Ectodermal cell (in vitro differentiated cells): ENCODE measurements around the gene LST1.

ENCODE experiments used
- H3K27ac ChIP-seq: 2 replicates; pipeline ENCODE4 v1.7.0; 2013; ENCODE audit warnings: mild to moderate bottlenecking, low read depth, low read length; ENCODE audit not compliant: insufficient read depth, poor library complexity, severe bottlenecking
- H3K27me3 ChIP-seq: 2 replicates; pipeline ENCODE4 v1.7.0; 2013; ENCODE audit warnings: mild to moderate bottlenecking, low read length; ENCODE audit not compliant: insufficient read depth, control insufficient read depth, poor library complexity, severe bottlenecking
- H3K36me3 ChIP-seq: one replicate; pipeline ENCODE4 v1.7.0; 2013; ENCODE audit warnings: low read length; ENCODE audit not compliant: control insufficient read depth, insufficient read depth
- H3K4me1 ChIP-seq: one replicate; pipeline ENCODE4 v1.7.0; 2013; ENCODE audit warnings: low read length; ENCODE audit not compliant: control insufficient read depth, insufficient read depth
- H3K4me3 ChIP-seq: 2 replicates; pipeline ENCODE4 v1.7.0; 2013; ENCODE audit warnings: low read depth, low read length, control low read depth; ENCODE audit not compliant: insufficient read depth
- H3K9me3 ChIP-seq: 2 replicates; pipeline ENCODE4 v1.7.0; 2013; ENCODE audit warnings: mild to moderate bottlenecking, low read length, moderate library complexity; ENCODE audit not compliant: control insufficient read depth
- WGBS, 2 experiments: methylation state at CpG; one replicate each; pipeline ENCODE4 v1.1.7; 2013; ENCODE audit warnings: missing lambda C conversion rate in 2 of 2; 5-methylcytosine and 5-hydroxymethylcytosine counted together

LST1 gene

GRCh38 chr6:31559958-31560696 lies 25.9 kb upstream of the LST1 start:
- H3K4me3 ChIP-seq = no peak overlapping the region

DNA sequence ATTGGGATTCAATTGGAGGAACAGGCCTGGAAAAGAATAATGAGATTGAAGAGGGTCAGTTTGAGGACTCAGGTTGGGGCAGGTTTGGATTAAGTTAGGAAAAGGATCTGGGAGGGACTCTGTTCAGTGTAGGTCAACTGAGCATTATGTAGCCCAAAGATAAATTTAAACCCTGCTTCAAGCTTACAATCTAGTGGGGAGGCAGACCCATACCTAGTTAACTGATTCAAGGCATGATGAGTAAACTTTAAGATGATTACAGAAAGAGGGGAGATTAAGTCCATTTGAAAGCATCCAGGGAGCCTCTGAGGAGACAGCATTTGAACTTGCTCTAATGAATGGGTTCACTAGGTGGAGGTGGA lies 25.4 kb upstream of the LST1 start:
- Histone ChIP-seq H3K9me3 (no peaks in the 10 kb centered on the region), H3K27ac (no peak overlapping the region), H3K27me3 (no peaks in the 10 kb centered on the region), H3K4me3 (no peak overlapping the region), H3K36me3 (peaks cover 7% of the 10 kb centered on the region), H3K4me1 (no peaks in the 10 kb centered on the region)

More at GRCh38 chr6:31559958-31560696, 25.9 kb upstream of the LST1 start:
- no peaks in the 10 kb centered on the region for H3K9me3 ChIP-seq
- peaks cover 7% of the 10 kb centered on the region for H3K36me3 ChIP-seq
- WGBS, 2 experiments = 86 to 89% methylated on average over 7 of the region's 7 CpGs
- no peaks in the 10 kb centered on the region for H3K27me3 ChIP-seq
- no peaks in the 10 kb centered on the region for H3K4me1 ChIP-seq
- no peak overlapping the region for H3K27ac ChIP-seq

GRCh38 chr6:31567531-31568370 lies 18.3 kb upstream of the LST1 start:
- H3K9me3 ChIP-seq = no peaks in the 10 kb centered on the region
- WGBS, 2 experiments = 55 to 58% methylated on average over 9 of the region's 9 CpGs
- no peak overlapping the region for H3K27ac ChIP-seq
- H3K27me3 ChIP-seq = no peaks in the 10 kb centered on the region
- H3K4me1 ChIP-seq = no peaks in the 10 kb centered on the region
- H3K4me3 ChIP-seq = no peak overlapping the region
- H3K36me3 ChIP-seq = no peaks in the 10 kb centered on the region

DNA sequence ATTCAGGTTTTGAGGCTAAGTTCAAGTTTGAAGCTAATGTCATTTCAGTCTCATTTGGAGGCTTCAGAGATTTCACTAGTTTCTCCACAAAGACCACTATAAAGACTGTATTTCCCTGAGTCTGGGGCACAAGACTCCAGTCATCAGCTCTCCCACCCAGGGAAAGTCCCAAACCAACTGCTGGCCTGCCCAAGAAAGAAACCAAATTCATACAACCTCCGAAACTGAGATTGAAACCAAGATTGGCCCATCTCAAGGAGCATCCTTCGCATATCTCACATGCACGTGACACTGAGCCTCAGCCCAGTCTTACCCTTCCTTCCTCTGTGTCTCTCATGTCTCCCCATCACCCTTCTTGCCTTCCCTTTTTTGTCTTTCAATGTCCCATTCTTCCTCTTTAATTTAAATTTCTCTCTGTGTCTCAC lies 17.5 kb upstream of the LST1 start:
- Histone ChIP-seq H3K36me3 (no peaks in the 10 kb centered on the region), H3K4me3 (no peak overlapping the region), H3K4me1 (no peaks in the 10 kb centered on the region), H3K27me3 (no peaks in the 10 kb centered on the region), H3K27ac (no peak overlapping the region), H3K9me3 (no peaks in the 10 kb centered on the region)
- WGBS, 2 experiments = 90 to 92% methylated on average over 3 of the region's 3 CpGs

DNA sequence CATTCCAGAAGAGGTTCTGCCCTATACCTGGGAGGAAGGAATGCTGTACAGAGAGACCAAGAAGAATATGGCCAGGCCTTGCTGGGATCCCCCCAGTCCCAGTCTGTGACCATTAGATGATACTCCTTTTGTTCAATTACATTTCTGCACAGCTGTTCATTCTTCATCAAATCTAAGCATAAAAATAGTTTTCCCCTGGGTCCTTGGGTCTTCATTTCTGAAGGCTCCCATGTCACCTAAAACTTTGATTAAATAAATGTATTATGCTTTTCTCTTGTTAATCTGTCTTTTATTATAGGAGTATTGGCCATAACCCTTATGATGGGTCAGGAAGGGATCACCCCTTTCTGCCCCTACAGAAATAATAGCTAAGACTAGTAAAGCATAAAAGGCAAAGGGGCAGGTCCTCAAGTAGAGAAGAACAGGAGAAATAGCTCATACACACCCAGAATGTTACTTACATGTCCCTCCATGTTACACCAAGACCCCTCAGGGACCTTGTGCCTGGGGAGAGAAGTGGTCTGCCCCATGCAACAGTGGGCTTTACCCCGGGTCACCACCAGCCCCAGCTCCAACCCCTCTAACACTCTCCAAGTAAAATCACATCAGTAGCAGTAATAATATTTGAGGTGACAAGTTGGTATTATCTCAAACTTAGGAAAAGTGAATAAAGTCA lies 16.1 kb upstream of the LST1 start:
- no CpG with 5 or more reads among the region's 1 CpG for WGBS, 2 experiments
- H3K4me1 ChIP-seq = no peaks in the 10 kb centered on the region
- H3K27me3 ChIP-seq = no peaks in the 10 kb centered on the region
- no peak overlapping the region for H3K27ac ChIP-seq
- no peaks in the 10 kb centered on the region for H3K36me3 ChIP-seq
- H3K9me3 ChIP-seq = no peaks in the 10 kb centered on the region
- H3K4me3 ChIP-seq = no peak overlapping the region

GRCh38 chr6:31572041-31572911 lies 13.8 kb upstream of the LST1 start, which contains the start of gene LTA:
TSS of gene LTA (plus strand) at chr6:31572289. CDS start at chr6:31572743, 454 bp downstream.
- Histone ChIP-seq H3K27me3 (no peaks in the 10 kb centered on the region), H3K4me1 (no peaks in the 10 kb centered on the region), H3K9me3 (no peaks in the 10 kb centered on the region), H3K36me3 (no peaks in the 10 kb centered on the region), H3K4me3 (no peak within 1 kb of the TSS), H3K27ac (no peak within 1 kb of the TSS)
- WGBS, 2 experiments = 92 to 94% methylated on average over 27 of the region's 27 CpGs

DNA sequence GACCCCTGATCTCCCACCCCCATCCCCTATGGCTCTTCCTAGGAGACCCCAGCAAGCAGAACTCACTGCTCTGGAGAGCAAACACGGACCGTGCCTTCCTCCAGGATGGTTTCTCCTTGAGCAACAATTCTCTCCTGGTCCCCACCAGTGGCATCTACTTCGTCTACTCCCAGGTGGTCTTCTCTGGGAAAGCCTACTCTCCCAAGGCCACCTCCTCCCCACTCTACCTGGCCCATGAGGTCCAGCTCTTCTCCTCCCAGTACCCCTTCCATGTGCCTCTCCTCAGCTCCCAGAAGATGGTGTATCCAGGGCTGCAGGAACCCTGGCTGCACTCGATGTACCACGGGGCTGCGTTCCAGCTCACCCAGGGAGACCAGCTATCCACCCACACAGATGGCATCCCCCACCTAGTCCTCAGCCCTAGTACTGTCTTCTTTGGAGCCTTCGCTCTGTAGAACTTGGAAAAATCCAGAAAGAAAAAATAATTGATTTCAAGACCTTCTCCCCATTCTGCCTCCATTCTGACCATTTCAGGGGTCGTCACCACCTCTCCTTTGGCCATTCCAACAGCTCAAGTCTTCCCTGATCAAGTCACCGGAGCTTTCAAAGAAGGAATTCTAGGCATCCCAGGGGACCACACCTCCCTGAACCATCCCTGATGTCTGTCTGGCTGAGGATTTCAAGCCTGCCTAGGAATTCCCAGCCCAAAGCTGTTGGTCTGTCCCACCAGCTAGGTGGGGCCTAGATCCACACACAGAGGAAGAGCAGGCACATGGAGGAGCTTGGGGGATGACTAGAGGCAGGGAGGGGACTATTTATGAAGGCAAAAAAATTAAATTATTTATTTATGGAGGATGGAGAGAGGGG lies 12.6 kb upstream of the LST1 start:
- H3K27ac ChIP-seq = no peak overlapping the region
- H3K4me1 ChIP-seq = no peaks in the 10 kb centered on the region
- WGBS, 2 experiments = 90 to 94% methylated on average over 9 of the region's 9 CpGs
- no peak overlapping the region for H3K4me3 ChIP-seq
- no peaks in the 10 kb centered on the region for H3K9me3 ChIP-seq
- no peaks in the 10 kb centered on the region for H3K36me3 ChIP-seq
- H3K27me3 ChIP-seq = no peaks in the 10 kb centered on the region

DNA sequence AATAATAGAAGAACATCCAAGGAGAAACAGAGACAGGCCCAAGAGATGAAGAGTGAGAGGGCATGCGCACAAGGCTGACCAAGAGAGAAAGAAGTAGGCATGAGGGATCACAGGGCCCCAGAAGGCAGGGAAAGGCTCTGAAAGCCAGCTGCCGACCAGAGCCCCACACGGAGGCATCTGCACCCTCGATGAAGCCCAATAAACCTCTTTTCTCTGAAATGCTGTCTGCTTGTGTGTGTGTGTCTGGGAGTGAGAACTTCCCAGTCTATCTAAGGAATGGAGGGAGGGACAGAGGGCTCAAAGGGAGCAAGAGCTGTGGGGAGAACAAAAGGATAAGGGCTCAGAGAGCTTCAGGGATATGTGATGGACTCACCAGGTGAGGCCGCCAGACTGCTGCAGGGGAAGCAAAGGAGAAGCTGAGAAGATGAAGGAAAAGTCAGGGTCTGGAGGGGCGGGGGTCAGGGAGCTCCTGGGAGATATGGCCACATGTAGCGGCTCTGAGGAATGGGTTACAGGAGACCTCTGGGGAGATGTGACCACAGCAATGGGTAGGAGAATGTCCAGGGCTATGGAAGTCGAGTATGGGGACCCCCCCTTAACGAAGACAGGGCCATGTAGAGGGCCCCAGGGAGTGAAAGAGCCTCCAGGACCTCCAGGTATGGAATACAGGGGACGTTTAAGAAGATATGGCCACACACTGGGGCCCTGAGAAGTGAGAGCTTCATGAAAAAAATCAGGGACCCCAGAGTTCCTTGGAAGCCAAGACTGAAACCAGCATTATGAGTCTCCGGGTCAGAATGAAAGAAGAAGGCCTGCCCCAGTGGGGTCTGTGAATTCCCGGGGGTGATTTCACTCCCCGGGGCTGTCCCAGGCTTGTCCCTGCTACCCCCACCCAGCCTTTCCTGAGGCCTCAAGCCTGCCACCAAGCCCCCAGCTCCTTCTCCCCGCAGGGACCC lies 11.7 kb upstream of the LST1 start:
- H3K9me3 ChIP-seq = no peaks in the 10 kb centered on the region
- 89 to 91% methylated on average over 14 of the region's 14 CpGs for WGBS, 2 experiments
- H3K4me3 ChIP-seq = no peak overlapping the region
- H3K27ac ChIP-seq = no peak overlapping the region
- H3K36me3 ChIP-seq = no peaks in the 10 kb centered on the region
- no peaks in the 10 kb centered on the region for H3K4me1 ChIP-seq
- H3K27me3 ChIP-seq = no peaks in the 10 kb centered on the region
